Stomach (tissue), 4 donors: ENCODE data around the gene SLBP.

Experiments
- POLR2A ChIP-seq, 4 donors: fragments of 450-650 bp; IDR thresholded peaks; one replicate each; pipeline ENCODE4 v1.6.1; 2016; ENCODE audit warnings: antibody characterized with exemption in 4 of 4, control low read depth in 2 of 4, mild to moderate bottlenecking in 1 of 4, moderate library complexity in 1 of 4
- POLR2AphosphoS5 ChIP-seq, 3 donors: sonication (generic); formaldehyde crosslinking; IDR thresholded peaks; one replicate each; pipeline ENCODE4 v1.6.1; 2016; ENCODE audit warnings: antibody characterized with exemption in 3 of 3

DNA sequence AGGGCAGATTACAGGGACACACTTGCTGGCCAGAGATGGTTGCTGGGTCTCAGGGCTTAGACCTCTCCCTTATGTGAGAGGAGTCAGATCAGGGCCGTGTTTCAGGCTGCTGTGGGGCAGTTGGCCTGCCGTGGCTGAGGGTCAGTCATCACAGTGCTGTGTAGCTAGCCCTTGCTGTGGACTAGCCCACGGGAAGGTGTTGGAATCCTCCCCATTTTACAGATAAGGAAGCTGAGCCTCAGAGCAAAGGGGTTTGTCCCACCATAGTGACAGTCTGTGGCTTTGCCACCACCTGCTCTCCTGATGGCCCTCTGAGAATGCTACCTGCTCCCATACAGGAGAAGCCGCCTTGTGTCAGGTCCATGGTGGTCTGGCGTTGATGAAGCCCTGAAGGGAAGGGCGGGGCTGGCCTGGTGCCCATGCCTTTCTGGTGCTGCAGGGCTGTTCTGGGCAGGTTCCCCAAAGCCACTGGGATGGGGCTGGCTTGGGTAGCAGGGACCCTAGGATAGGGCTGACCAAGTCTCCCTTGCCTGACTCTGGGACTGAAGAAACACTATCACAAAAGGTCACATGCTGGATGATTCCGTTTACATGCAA is 25.6 kb downstream of the SLBP start:
- TF ChIP-seq POLR2AphosphoS5 (IDR thresholded peaks at IDR 0.05) (no peak), POLR2A (IDR thresholded peaks at IDR 0.05) (no peak)
